Measurements from ENCODE around the gene DNAH2. TPM values are rescaled to one million over a fixed set of nuclear protein-coding genes. Genes with fewer than 3 reads are reported as not detected.

Gene DNAH2
- total RNA-seq, 1 experiment from 2014 or later: 0.17 TPM

DNA sequence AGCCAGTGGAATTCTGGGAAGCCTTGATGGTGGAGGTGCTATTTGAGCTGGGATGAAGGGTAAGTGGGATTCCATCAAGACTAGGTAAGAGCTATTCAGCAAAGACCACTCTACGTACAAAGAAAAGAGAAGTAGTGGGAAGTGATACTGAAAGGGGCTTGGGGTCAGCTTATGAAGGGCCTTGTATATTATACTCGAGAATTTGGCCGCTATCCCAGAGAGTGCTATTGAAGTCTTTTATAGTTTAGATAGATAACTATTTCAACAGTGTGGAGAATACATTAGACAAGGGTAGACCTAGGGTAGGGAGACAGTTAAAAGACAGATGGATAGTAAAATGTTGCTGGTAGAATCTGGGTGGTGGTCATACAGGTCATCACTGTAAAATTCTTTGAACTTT lies 10.3 kb downstream of the DNAH2 start (continued):
- no peak for TF ChIP-seq SMAD3 (CRISPR knock-in tag; IDR thresholded peaks at IDR 0.05; ENCODE audit: borderline replicate concordance)
- TF ChIP-seq, protein P1, sequence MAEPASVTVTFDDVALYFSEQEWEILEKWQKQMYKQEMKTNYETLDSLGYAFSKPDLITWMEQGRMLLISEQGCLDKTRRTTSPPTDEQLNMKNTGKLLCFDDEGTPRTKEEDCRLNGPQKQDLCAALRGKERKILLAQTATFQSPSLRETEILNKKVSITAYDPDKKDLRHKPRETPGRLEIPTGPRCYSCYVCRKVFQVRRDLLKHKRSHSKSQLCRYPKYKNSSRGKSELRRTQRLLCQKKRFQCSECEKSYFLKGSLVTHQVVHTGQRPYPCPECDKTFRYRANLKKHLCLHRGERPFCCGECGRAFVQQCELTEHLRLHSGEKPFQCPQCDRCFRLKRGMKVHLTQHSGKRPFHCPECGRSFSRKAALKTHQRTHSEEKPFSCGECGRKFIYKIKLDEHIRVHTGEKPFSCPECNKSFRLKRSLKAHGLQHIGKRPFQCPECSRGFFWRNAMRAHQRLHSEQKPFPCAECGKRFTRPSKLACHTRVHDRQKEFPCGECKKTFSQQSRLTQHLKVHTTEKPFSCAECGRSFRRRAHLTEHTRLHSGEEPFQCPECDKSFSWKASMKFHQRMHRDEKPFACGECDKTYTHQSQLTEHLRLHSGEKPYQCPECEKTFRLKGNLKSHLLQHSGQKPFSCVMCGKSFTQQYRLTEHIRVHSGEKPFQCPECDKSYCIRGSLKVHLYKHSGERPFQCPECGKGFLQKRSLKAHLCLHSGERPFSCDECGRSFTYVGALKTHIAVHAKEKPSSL (CRISPR knock-in tag; conservative IDR thresholded peaks at IDR 0.05): no peak
- TF ChIP-seq NFATC4 (CRISPR knock-in tag; IDR thresholded peaks at IDR 0.05): no peak

DNA sequence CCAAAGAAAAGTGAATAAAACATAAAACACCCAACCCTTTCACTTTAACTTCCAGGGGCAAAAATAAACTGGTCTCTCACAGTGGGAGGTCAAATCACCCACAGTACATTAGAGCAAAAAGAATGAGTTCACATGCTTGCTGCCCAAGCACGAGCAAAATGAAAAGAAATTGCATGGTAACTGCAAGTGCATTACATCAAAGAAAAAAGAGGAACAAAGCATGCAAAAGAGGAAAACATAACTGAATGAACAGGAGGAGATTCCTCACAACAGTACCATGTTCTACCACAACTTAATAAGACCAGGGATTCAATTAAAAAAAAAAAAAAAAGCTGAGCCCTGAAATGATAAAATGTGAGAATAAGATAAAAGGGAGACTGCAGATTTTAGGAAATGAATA lies 12.3 kb downstream of the DNAH2 start:
- no peaks in the 10 kb centered on the region for H3K4me1 Mint-ChIP-seq
- H3K27ac Mint-ChIP-seq: no peak overlapping the region
- DNase-seq (ENCODE audit: low spot score): no peak
- H3K9me3 Mint-ChIP-seq: no peaks in the 10 kb centered on the region
- TF ChIP-seq, protein P2, sequence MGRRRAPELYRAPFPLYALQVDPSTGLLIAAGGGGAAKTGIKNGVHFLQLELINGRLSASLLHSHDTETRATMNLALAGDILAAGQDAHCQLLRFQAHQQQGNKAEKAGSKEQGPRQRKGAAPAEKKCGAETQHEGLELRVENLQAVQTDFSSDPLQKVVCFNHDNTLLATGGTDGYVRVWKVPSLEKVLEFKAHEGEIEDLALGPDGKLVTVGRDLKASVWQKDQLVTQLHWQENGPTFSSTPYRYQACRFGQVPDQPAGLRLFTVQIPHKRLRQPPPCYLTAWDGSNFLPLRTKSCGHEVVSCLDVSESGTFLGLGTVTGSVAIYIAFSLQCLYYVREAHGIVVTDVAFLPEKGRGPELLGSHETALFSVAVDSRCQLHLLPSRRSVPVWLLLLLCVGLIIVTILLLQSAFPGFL (CRISPR knock-in tag; IDR thresholded peaks at IDR 0.05; ENCODE audit: borderline replicate concordance): no peak
- TF ChIP-seq, protein P3, sequence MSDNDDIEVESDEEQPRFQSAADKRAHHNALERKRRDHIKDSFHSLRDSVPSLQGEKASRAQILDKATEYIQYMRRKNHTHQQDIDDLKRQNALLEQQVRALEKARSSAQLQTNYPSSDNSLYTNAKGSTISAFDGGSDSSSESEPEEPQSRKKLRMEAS (CRISPR knock-in tag; IDR thresholded peaks at IDR 0.05): no peak
- TF ChIP-seq ZNF671 (CRISPR knock-in tag; IDR thresholded peaks at IDR 0.05): no peak
- TF ChIP-seq, protein P4, sequence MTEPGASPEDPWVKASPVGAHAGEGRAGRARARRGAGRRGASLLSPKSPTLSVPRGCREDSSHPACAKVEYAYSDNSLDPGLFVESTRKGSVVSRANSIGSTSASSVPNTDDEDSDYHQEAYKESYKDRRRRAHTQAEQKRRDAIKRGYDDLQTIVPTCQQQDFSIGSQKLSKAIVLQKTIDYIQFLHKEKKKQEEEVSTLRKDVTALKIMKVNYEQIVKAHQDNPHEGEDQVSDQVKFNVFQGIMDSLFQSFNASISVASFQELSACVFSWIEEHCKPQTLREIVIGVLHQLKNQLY (CRISPR knock-in tag; IDR thresholded peaks at IDR 0.05): no peak
- no peak for TF ChIP-seq ZNF263 (CRISPR knock-in tag; IDR thresholded peaks at IDR 0.05; ENCODE audit: low read depth)
- no peak for TF ChIP-seq RORB (CRISPR knock-in tag; IDR thresholded peaks at IDR 0.05)
- no peak for TF ChIP-seq ZNF232 (CRISPR knock-in tag; IDR thresholded peaks at IDR 0.05)
- no peak for TF ChIP-seq KAT7 (CRISPR knock-in tag; IDR thresholded peaks at IDR 0.05; ENCODE audit: borderline replicate concordance)
- no peak for TF ChIP-seq CREM (CRISPR knock-in tag; IDR thresholded peaks at IDR 0.05)
- no peak for TF ChIP-seq EMX1 (CRISPR knock-in tag; IDR thresholded peaks at IDR 0.05)
- no peak for TF ChIP-seq ZNF416 (CRISPR knock-in tag; IDR thresholded peaks at IDR 0.05)
- TF ChIP-seq ATF1 (CRISPR knock-in tag; IDR thresholded peaks at IDR 0.05): no peak
- TF ChIP-seq SOX15 (CRISPR knock-in tag; IDR thresholded peaks at IDR 0.05): no peak
- TF ChIP-seq, protein P1 (CRISPR knock-in tag; conservative IDR thresholded peaks at IDR 0.05): no peak
- TF ChIP-seq FOXJ3 (CRISPR knock-in tag; IDR thresholded peaks at IDR 0.05; ENCODE audit: borderline replicate concordance): no peak
- no peak for TF ChIP-seq ETV6 (CRISPR knock-in tag; IDR thresholded peaks at IDR 0.05)
- no peak for TF ChIP-seq NFE2L1 (CRISPR knock-in tag; IDR thresholded peaks at IDR 0.05)
- TF ChIP-seq TCF7 (CRISPR knock-in tag; IDR thresholded peaks at IDR 0.05; ENCODE audit: low read depth): no peak
- ChIA-PET CTCF (interaction anchor here (0.6 to 1.8 kb wide), 4 partner anchors 13 to 389 kb away, joined by 3 to 6 read pairs (median 4); partner anchors contain the start of gene ALOXE3), POLR2A (no interaction called here)
- H3K36me3 Mint-ChIP-seq: no peaks in the 10 kb centered on the region
- H3K4me3 Mint-ChIP-seq: no peak overlapping the region
- ATAC-seq: no peak
- H3K27me3 Mint-ChIP-seq (ENCODE audit: low read depth): peaks cover 13% of the 10 kb centered on the region
